Suprapubic skin (tissue), 2 donors: Measurements from ENCODE around the gene ZBTB16.

ENCODE experiments used
- EP300 ChIP-seq: sonication (generic); formaldehyde crosslinking; IDR thresholded peaks from one replicate; pipeline ENCODE4 v1.6.1; 2017; ENCODE audit warnings: antibody characterized with exemption
- POLR2A ChIP-seq, 2 donors: fragments of 450-650 bp; IDR thresholded peaks; one replicate each; pipeline ENCODE4 v1.6.1; 2017; ENCODE audit warnings: antibody characterized with exemption in 2 of 2, mild to moderate bottlenecking in 2 of 2, moderate library complexity in 2 of 2

- no peak for TF ChIP-seq POLR2A (IDR thresholded peaks at IDR 0.05)
- no peak for TF ChIP-seq EP300
Measured at GRCh38 chr11:114264381-114264780, 204.9 kb downstream of the ZBTB16 start.
